ENCODE data around the gene RDH11. TPM values are rescaled to one million over a fixed set of nuclear protein-coding genes. Genes with fewer than 3 reads are reported as not detected.

RDH11 gene
- total RNA-seq, 1 donor from 2014 or later, result 50.2 TPM

DNA sequence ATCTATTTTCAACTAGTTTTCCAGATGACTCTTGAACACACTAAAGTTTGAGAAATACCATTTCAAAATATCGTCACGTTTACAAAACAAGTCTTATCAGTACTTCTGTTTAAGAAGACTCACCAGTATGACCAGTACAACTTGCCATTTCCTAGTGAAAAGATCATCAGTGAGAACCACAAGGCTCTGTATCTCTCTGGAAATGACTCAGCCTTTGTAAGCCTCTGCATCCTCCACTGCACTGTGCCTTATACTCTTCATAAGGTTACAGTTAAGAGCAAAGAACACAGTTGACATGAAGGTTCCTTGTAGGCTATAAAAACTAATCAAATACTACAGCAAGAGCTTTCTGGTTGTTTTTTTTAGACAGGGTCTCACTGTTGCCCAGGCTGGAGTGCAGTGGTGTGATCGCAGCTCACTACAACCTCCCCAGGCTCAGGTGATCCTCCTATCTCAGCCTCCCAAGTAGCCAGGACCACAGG, 15.4 kb downstream of the RDH11 start:
- H3K27ac Mint-ChIP-seq (ENCODE audit: unreplicated experiment), result no peak overlapping the region
- H3K4me1 Mint-ChIP-seq (ENCODE audit: unreplicated experiment), result peaks cover 5% of the 10 kb centered on the region
- H3K36me3 Mint-ChIP-seq (ENCODE audit: low read depth, unreplicated experiment), result peaks cover 14% of the 10 kb centered on the region
- no peaks in the 10 kb centered on the region for H3K9me3 Mint-ChIP-seq (ENCODE audit: unreplicated experiment)
- TF ChIP-seq, protein P1, sequence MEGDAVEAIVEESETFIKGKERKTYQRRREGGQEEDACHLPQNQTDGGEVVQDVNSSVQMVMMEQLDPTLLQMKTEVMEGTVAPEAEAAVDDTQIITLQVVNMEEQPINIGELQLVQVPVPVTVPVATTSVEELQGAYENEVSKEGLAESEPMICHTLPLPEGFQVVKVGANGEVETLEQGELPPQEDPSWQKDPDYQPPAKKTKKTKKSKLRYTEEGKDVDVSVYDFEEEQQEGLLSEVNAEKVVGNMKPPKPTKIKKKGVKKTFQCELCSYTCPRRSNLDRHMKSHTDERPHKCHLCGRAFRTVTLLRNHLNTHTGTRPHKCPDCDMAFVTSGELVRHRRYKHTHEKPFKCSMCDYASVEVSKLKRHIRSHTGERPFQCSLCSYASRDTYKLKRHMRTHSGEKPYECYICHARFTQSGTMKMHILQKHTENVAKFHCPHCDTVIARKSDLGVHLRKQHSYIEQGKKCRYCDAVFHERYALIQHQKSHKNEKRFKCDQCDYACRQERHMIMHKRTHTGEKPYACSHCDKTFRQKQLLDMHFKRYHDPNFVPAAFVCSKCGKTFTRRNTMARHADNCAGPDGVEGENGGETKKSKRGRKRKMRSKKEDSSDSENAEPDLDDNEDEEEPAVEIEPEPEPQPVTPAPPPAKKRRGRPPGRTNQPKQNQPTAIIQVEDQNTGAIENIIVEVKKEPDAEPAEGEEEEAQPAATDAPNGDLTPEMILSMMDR (IDR thresholded peaks at IDR 0.05; ENCODE audit: unreplicated experiment), result no peak
- no peaks in the 10 kb centered on the region for H3K27me3 Mint-ChIP-seq (ENCODE audit: unreplicated experiment)
- no peak overlapping the region for H3K4me3 Mint-ChIP-seq (ENCODE audit: unreplicated experiment)
- no peak for DNase-seq (ENCODE audit: low spot score)

- Mint-ChIP-seq H3K4me1 (ENCODE audit: unreplicated experiment) (peaks cover 5% of the 10 kb centered on the region), H3K27me3 (ENCODE audit: unreplicated experiment) (no peaks in the 10 kb centered on the region), H3K36me3 (ENCODE audit: low read depth, unreplicated experiment) (peaks cover 10% of the 10 kb centered on the region), H3K4me3 (ENCODE audit: unreplicated experiment) (no peak overlapping the region), H3K9me3 (ENCODE audit: unreplicated experiment) (no peaks in the 10 kb centered on the region), H3K27ac (ENCODE audit: unreplicated experiment) (no peak overlapping the region)
- TF ChIP-seq, protein P1 (IDR thresholded peaks at IDR 0.05; ENCODE audit: unreplicated experiment), result no peak
- DNase-seq (ENCODE audit: low spot score), result no peak
Observed at GRCh38 chr14:67679006-67679405, 16.6 kb downstream of the RDH11 start.

DNA sequence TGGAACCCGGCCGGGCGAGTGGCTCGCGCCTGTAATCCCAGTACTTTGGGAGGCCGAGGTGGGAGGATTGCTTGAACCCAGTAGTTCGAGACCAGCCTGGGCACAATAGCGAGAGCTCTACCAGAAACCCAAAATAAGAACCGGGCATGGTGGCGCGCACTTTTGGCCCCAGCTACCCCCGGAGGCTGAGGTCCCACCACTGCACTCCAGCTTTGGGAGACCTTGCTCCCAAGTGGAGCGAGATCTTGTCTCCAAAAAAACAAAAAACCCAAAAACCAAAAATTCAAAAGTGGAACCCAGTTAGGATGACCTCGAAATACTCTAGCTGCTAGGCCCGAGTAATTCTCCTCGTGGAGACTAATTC, 20.4 kb downstream of the RDH11 start:
- H3K27me3 Mint-ChIP-seq (ENCODE audit: unreplicated experiment), result no peaks in the 10 kb centered on the region
- DNase-seq (ENCODE audit: low spot score), result no peak
- H3K4me1 Mint-ChIP-seq (ENCODE audit: unreplicated experiment), result peaks cover 17% of the 10 kb centered on the region
- H3K4me3 Mint-ChIP-seq (ENCODE audit: unreplicated experiment), result peak overlapping the region; percentile 96
- H3K36me3 Mint-ChIP-seq (ENCODE audit: low read depth, unreplicated experiment), result peaks cover 6% of the 10 kb centered on the region
- H3K27ac Mint-ChIP-seq (ENCODE audit: unreplicated experiment), result peak overlapping the region; percentile 88
- H3K9me3 Mint-ChIP-seq (ENCODE audit: unreplicated experiment), result no peaks in the 10 kb centered on the region
- TF ChIP-seq, protein P1 (IDR thresholded peaks at IDR 0.05; ENCODE audit: unreplicated experiment), result no peak

GRCh38 chr14:67674480-67675218, 20.9 kb downstream of the RDH11 start, which contains the start of gene VTI1B:
VTI1B (minus strand) TSS chr14:67674632; CDS start chr14:67674489, 143 bp downstream.
- peaks cover 6% of the 10 kb centered on the region for H3K36me3 Mint-ChIP-seq (ENCODE audit: low read depth, unreplicated experiment)
- no peaks in the 10 kb centered on the region for H3K9me3 Mint-ChIP-seq (ENCODE audit: unreplicated experiment)
- H3K4me1 Mint-ChIP-seq (ENCODE audit: unreplicated experiment), result peaks cover 17% of the 10 kb centered on the region
- peak; percentile 82 for DNase-seq (ENCODE audit: low spot score)
- H3K27me3 Mint-ChIP-seq (ENCODE audit: unreplicated experiment), result no peaks in the 10 kb centered on the region
- H3K27ac Mint-ChIP-seq (ENCODE audit: unreplicated experiment), result peak within 1 kb of the TSS; percentile 88
- peak within 1 kb of the TSS; percentile 96 for H3K4me3 Mint-ChIP-seq (ENCODE audit: unreplicated experiment)
- TF ChIP-seq, protein P1 (IDR thresholded peaks at IDR 0.05; ENCODE audit: unreplicated experiment), result no peak

- TF ChIP-seq, protein P1 (IDR thresholded peaks at IDR 0.05; ENCODE audit: unreplicated experiment), result no peak
- H3K36me3 Mint-ChIP-seq (ENCODE audit: low read depth, unreplicated experiment), result peaks cover 6% of the 10 kb centered on the region
- peaks cover 17% of the 10 kb centered on the region for H3K4me1 Mint-ChIP-seq (ENCODE audit: unreplicated experiment)
- peak overlapping the region; percentile 77 for H3K27ac Mint-ChIP-seq (ENCODE audit: unreplicated experiment)
- H3K9me3 Mint-ChIP-seq (ENCODE audit: unreplicated experiment), result no peaks in the 10 kb centered on the region
- peak overlapping the region; percentile 91 for H3K4me3 Mint-ChIP-seq (ENCODE audit: unreplicated experiment)
- DNase-seq (ENCODE audit: low spot score), result peak; percentile 77
- H3K27me3 Mint-ChIP-seq (ENCODE audit: unreplicated experiment), result no peaks in the 10 kb centered on the region
Observed at GRCh38 chr14:67674139-67674479, 21.5 kb downstream of the RDH11 start.

All from endothelial cell (in vitro differentiated cells).